SIG-M5 (cell line): ENCODE data around the gene AGPS.
"Not testable (repeated sequence)": the region's sequence is repeated elsewhere in the genome, so short reads cannot be mapped to it uniquely, and the experiment has no call there.

Source experiments
- DNase-seq: peaks from one replicate; lab custom pipeline; 2025; lab: John Stamatoyannopoulos, UW

AGPS gene

DNA sequence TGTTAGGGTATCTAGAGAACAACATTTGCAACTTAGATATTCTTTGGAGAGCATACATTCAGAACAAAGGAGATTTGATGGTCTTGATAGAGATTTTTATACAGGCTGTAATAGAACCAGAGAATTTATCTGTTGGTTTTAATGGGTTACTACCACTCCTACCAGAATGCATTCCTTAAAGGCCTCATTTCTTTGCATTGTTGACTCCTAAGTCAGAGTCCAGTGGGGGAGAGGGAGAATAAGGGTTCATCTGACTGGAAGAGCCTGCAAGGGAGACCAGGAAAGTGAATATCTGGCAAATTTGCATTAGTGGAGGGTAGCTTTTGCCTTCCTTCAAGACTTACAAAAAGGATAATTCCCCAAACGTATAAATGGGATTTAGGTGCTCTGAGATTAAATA is 29.7 kb downstream of the AGPS start:
- DNase-seq: no peak

GRCh38 chr2:177424120-177424519 is 31.5 kb downstream of the AGPS start:
- DNase-seq: not testable (repeated sequence)

GRCh38 chr2:177424620-177425019 is 32.0 kb downstream of the AGPS start:
- not testable (repeated sequence) for DNase-seq

GRCh38 chr2:177427316-177427715 is 34.7 kb downstream of the AGPS start:
- no peak for DNase-seq

- DNase-seq: not testable (repeated sequence)
Observed at GRCh38 chr2:177427936-177428335, 35.4 kb downstream of the AGPS start.

DNA sequence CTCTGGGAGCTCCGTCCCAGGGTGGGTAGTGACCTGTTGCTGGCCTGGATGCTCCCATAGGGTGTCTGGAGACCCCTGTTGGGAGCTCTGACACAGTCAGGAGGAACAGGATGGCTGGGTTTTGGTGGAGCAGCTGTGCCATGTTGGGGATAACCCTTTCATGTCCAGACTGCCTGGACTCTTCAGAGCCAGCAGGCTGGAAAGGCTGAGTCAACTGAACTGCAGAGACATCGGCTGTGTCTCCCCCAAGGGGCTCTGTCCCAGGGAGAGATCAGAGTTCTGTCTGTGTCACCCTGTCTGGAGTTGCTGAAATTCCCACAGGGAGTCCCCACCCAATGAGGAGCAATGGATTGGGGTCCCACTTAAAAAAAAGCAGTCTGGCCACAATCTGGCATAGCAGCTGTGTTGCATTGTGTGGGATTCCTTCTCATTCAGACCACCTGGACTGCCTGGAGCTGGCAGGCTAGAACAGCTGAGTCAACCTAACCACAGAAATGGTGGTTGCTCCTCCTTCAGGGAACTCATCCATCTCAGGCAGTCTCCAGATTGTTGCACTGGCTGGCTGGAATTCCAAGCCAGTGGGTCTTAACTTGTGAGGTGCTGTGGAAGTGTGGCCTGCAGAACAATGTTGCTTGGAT is 37.2 kb downstream of the AGPS start:
- no peak for DNase-seq

DNA sequence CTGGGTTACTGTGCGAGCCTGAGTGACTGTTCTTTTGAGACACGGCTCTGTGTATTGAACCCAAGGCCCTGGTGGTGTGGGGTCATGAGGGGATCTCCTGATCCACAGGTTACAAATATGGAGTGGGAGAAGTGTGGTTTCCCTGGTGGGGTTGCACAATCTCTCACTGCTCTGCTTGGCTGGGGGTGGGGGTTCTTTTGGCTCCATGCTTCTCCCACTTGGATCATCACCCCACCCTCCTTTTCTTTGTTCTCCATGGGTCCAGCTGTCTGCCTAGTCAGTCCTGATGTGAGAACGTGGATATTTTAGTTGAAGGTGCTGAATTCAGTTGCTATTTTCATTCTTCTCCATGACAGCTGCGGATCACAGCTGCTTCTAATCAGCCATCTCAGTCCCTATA is 37.8 kb downstream of the AGPS start:
- no peak for DNase-seq

DNA sequence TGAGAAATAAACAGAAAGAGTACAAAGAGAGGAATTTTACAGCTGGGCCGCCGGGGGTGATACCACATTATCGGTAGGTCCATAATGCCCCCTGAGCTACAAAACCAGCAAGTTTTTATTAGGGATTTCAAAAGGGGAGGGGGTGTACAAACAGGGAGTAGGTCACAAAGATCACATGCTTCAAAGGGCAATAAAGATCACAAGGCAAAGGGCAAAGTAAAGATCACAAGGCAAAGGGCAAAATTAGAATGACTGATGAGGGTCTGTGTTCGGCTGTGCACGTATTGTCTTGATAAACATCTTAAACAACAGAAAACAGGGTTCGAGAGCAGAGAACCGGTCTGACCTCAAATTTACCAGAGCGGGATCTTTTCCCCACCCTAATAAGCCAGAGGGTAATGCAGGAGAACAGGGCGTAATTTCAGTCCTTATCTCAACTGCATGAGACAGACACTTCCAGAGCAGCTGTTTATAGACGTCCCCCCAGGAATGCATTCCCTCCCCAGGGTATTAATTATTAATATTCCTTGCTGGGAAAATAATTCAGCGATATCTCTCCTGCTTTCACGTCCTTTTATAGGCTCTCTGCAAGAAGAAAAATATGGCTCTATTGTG is 38.6 kb downstream of the AGPS start:
- DNase-seq: not testable (repeated sequence)

DNA sequence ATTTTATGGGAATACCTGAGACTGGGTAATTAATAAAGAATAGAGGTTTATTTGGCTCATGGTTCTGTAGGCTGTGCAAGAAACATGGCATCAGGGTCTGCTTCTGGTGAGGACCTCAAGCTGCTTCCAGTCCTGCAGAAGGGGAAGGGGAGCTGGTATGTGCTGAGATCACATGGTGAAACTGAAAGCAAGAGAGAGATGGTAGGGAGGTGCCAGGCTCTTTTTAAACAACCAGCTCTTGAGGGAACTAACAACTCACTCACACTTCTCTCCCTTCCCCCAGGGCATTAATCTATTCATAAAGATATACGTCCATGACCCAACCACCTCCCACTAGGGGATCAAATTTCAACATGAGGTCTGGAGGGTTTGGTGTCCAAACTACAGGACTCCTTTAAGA is 40.1 kb downstream of the AGPS start:
- DNase-seq: no peak

DNA sequence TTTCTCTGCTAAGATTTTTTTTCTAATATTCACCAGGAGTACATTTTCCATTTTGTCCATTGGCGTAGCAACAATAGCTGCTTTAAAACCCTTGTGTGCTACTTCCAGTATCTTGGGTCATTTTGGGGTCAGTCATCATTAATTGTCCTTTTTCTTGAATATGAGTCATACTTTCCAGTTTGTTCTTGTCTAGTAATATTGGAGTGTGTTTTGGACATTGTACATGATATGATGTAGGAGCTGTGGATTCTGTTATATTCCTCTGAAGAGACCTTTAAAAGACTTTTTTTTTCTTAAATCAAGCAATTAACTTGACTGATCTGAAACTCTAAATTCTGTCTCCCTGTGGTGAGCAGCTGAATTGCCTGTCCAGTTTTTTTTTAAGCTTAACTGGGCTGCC is 40.8 kb downstream of the AGPS start:
- no peak for DNase-seq

DNA sequence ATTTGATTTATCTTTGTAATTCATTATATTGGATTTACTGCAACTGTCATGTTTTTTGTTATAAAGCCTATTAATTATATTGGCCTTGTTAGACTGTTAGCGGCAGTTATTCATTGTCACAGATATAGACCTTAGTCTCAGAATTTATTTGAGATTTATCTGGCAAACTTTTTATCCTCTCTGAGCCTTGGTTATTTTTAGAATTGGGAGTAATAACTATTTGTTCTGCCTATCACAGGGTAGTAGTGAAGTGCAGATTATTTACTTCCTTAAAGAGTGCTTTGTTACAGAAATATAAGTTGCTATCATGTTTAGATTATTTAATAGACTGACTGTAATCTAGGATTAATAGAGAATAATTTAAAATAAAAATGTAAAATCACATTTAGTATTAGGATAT is 41.9 kb downstream of the AGPS start:
- DNase-seq: no peak

GRCh38 chr2:177445200-177445599 is 52.6 kb downstream of the AGPS start:
- DNase-seq: no peak

GRCh38 chr2:177448031-177448430 is 55.5 kb downstream of the AGPS start:
- DNase-seq: no peak

- DNase-seq: no peak
Observed at GRCh38 chr2:177449159-177449558, 56.6 kb downstream of the AGPS start.

DNA sequence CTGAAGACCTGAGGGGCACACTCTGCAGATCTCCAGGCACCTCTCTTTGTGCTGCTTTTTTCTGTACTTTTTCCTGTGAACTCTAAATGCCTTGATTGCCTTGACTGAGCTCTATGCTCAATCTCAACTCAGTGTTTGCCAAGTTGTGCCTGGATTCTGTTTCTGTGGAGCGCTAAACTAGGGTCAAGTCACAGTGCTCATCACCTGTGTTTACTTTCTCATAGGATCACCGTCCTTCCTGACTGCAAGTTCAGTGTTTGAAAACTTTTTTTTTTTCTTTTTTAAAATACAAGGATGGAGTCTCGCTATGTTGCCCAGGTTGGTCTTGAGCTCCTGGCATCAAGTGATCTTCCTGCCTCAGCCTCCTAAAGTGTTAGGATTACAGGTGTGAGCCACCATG is 62.6 kb downstream of the AGPS start:
- no peak for DNase-seq

DNA sequence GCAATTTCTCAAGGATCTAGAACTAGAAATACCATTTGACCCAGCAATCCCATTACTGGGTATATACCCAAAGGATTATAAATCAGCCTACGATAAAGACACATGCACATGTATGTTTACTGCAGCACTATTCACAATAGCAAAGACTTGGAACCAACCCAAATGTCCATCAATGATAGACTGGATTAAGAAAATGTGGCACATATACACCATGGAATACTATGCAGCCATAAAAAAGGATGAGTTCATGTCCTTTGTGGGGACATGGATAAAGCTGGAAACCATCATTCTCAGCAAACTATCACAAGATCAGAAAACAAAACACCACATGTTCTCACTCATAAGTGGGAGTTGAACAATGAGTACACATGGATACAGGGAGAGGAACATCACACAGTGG is 67.2 kb downstream of the AGPS start:
- DNase-seq: not testable (repeated sequence)

GRCh38 chr2:177460973-177461585 is 68.5 kb downstream of the AGPS start:
- no peak for DNase-seq

DNA sequence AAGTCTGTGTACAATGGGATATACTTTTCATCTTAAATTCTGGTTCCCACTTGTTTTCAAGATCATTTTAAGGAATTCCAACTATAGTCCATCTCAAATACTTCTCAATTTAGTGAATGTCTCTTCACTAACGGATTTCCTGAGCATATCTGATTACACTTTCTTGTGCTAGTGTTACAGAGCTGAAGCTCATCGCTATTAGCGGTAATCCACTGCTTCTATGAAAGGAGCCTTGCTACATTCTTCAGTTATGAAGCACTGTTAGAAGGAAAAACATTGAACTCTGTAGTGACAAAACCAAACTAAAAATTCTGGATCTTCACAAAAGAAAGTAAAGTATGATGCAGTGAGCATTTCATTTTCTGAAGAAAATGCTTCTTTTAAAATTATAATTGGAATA is 72.0 kb downstream of the AGPS start:
- DNase-seq: no peak

DNA sequence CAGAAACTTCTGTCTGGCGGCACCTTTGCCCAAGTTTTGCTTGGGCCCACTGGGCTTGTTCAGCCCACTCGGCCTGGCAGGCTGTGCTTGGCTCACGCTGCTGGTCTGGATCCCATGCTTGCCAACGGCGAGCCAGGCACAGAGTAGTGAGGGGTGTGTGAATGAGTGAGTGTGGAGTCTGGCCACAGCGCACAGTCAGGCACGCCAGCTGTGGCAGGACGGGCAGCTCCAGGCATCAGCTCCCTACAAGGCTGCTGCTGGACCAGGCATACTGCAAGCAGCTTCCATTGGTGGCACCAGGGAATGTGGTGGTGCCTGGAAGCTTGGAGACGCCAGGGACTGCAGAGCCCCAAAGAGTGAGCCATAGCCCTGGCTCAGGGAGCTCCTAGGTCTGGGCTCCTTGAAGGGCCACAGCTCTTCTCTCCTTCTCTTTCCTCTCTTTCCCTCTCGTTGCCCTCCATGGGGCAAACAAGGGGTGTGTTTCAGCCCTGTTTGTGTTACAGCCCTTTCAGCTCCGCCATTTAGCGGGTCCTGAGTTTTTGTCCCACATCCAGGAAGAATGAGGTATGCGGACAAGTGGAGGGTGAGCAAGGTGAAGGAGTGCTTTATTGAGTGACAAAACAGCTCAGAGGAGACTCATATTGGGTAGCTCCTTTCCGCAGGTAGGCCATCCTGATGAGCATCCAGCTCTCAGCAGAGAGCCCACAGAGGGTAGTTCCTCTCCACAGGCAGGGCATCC is 73.0 kb downstream of the AGPS start:
- DNase-seq: no peak

DNA sequence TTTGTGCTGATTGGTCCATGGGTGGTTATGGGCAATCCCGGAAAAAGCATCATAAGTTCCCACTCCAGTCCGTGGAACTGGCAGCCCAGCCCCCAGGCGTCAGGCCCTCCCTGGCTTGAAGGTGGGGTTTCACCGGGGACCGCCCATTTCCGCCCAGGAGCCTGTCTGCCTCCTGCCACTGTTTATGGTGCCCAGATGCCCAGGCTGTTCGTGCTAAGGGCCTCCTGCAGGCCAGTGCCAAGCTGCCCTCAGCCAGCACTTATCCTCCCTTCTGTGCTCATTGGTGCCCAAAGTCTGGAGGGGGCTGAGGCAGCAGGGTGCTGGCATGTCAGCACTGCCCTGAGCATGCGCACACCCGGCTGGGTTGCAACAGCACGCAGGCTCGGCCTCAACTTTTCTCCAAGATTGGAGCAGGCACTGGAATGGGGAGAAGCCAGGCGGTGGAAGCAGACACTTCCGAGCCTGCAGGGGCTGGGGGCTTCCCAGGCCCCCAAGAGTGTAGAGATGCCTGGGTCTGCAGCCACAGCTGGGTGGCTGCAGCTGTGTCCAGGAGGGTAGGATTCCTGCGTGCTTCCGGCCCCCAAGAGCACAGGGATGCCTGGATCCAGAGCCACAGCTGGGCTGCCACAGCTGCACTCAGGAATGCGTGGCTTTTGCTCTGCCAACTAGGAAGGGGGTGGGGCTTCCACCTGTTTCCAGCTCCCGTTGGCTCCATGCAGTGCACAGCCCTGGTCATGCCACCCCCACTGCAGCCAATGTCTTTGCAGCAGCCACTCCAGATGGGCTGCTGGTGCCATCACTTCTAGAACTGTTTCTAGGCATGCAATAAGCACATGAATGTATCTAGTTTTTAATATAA is 74.0 kb downstream of the AGPS start:
- no peak for DNase-seq

DNA sequence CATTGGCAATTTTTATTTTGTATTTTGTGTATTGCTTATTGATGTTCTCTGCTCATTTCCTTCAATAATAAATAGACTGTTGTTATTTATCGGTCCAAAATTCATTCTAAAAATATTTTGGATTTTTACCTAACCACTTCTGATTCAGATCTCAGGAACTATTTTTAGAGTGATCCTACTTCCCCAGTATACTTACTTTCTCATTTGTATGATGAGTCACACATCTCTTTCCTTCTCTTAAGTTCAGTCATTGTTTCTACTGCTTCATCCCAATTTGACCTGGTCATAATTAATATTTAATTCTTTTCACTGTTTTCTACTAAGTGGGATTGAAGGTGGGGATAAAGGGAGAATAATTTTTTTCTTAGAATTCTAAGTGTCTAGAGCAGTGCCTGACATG is 75.1 kb downstream of the AGPS start:
- no peak for DNase-seq

- no peak for DNase-seq
Observed at GRCh38 chr2:177471990-177472389, 79.4 kb downstream of the AGPS start.
